Measurements from ENCODE around the gene THPO. TPM values are rescaled to one million over a fixed set of nuclear protein-coding genes. Genes with fewer than 3 reads are reported as not detected.

THPO gene
- total and polyA plus RNA-seq, 12 donors = 0.16 to 1.3 (median 0.56) TPM; not detected in 3

DNA sequence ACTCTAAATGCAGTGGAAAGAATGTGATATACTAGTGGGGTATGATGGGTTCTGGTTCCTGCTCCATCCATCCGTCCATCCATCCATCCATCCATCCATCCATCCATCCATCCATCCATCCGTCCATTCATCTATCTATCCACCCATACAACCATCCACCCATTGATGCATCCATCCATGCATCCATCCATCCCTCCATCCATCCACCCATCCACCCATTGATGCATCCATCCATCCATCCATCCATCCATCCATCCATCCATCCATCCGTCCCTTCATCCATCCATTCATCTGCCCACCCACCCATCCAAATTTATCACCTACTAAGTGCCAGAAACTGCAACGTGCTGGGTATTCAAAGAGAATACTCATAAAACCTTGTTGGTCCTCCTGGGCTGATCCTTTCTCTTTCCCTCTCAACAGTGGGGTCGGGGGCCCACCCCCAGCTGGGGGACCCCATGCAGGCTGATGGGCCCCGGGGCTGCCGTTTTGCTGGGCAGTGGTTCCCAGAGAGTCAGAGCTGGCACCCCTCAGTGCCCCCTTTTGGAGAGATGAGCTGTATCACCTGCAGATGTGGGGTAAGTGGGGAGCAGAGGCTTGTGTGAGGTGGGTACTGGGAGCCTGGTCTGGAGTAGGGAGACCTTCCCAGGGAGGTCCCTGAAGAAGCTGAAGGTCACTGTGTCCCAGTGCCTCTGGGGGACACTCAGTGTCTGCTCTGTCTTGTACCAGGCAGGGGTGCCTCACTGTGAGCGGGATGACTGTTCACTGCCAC is 10.3 kb upstream of the THPO start:
- H3K9me3 ChIP-seq = no peaks in the 10 kb centered on the region
- H3K4me1 ChIP-seq = no peaks in the 10 kb centered on the region
- H3K36me3 ChIP-seq = peaks cover 0 to 33% (median 0%) of the 10 kb centered on the region in 9 donors
- peaks cover 0 to 23% (median 11%) of the 10 kb centered on the region in 7 donors for H3K27me3 ChIP-seq
- H3K27ac ChIP-seq = no peak overlapping the region
- DNase-seq (no peak), ATAC-seq (no peak)
- intact Hi-C loops (cut with DNase I) = loop anchor here in 1 of 10 donors (10.0 kb wide), 1 partner anchor 386 kb away; no protein-coding TSS in a partner anchor
- 79 to 81% methylated on average over 8 of the region's 8 CpGs for WGBS, 2 donors
- H3K4me3 ChIP-seq = no peak overlapping the region
- TF ChIP-seq, protein P1, sequence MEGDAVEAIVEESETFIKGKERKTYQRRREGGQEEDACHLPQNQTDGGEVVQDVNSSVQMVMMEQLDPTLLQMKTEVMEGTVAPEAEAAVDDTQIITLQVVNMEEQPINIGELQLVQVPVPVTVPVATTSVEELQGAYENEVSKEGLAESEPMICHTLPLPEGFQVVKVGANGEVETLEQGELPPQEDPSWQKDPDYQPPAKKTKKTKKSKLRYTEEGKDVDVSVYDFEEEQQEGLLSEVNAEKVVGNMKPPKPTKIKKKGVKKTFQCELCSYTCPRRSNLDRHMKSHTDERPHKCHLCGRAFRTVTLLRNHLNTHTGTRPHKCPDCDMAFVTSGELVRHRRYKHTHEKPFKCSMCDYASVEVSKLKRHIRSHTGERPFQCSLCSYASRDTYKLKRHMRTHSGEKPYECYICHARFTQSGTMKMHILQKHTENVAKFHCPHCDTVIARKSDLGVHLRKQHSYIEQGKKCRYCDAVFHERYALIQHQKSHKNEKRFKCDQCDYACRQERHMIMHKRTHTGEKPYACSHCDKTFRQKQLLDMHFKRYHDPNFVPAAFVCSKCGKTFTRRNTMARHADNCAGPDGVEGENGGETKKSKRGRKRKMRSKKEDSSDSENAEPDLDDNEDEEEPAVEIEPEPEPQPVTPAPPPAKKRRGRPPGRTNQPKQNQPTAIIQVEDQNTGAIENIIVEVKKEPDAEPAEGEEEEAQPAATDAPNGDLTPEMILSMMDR (IDR thresholded peaks at IDR 0.05) = no peak

DNA sequence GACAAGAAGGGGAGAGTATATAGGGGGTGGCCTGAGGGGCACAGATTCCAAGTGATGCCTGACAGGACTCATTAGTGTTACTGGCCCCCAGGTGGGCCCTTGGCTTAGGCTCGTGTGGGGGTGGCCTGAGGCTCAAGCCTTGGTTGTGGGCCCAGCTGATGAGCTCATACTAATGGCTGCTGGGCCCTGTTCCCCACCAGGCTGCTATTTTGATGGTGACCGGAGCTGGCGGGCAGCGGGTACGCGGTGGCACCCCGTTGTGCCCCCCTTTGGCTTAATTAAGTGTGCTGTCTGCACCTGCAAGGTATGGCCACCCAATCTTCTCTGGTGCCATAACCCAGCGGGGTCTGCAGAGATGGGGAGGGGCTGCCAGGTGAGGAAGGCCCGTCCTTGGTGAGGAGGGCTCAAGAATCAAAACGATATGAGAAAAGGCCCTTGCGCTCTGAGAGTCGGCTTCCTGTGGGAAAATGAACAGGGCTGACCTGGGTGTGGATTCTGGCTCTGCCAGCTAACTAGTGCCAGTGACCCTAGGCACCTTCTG is 9.2 kb upstream of the THPO start:
- H3K4me3 ChIP-seq = no peak overlapping the region
- no peak overlapping the region for H3K27ac ChIP-seq
- WGBS, 2 donors = 92 to 93% methylated on average over 12 of the region's 12 CpGs
- intact Hi-C loops (cut with DNase I) = loop anchor here in 1 of 10 donors (10.0 kb wide), 1 partner anchor 388 kb away; no protein-coding TSS in a partner anchor
- no peak for ATAC-seq
- TF ChIP-seq, protein P1 (IDR thresholded peaks at IDR 0.05) = no peak
- no peak for DNase-seq
- no peaks in the 10 kb centered on the region for H3K9me3 ChIP-seq
- peaks cover 0 to 39% (median 0%) of the 10 kb centered on the region in 9 donors for H3K36me3 ChIP-seq
- H3K27me3 ChIP-seq = peaks cover 0 to 32% (median 15%) of the 10 kb centered on the region in 7 donors
- no peaks in the 10 kb centered on the region for H3K4me1 ChIP-seq

DNA sequence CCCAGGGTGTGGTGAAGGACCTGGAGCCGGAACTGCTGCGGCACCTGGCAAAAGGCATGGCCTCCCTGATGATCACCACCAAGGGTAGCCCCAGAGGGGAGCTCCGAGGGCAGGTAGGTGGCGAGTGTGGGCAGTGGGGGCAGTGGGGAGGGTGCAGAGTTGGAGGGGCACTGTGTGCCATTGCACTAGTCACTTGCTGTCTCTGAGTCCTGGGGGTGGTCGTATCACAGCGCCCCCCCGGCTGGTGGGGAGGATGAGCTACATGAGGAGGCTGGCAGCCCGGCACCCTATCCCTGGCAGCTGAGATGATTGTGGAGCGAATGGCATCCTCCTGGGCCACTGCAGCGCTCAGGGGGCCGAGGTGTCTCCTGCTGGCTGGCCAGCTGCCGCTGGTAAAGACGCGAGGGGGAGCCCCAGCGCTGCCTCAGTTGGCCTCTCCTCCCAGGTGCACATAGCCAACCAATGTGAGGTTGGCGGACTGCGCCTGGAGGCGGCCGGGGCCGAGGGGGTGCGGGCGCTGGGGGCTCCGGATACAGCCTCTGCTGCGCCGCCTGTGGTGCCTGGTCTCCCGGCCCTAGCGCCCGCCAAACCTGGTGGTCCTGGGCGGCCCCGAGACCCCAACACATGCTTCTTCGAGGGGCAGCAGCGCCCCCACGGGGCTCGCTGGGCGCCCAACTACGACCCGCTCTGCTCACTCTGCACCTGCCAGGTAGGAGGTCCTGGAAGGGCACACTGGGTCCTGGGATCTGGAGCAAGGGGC is 8.2 kb upstream of the THPO start:
- Histone ChIP-seq H3K36me3 (peaks cover 0 to 39% (median 0%) of the 10 kb centered on the region in 9 donors), H3K27ac (no peak overlapping the region)
- whole genome bisulfite sequencing, 2 donors = 55 to 60% methylated on average over 37 of the region's 37 CpGs

More for the DNA sequence above, 8.2 kb upstream of the THPO start:
- Histone ChIP-seq H3K27me3 (peaks cover 0 to 42% (median 25%) of the 10 kb centered on the region in 7 donors), H3K9me3 (no peaks in the 10 kb centered on the region), H3K4me1 (peaks cover 0 to 9% (median 7%) of the 10 kb centered on the region in 9 donors), H3K4me3 (no peak overlapping the region)
- ATAC-seq (no peak), DNase-seq (no peak)
- intact Hi-C loops (cut with DNase I) = loop anchor here in 1 of 10 donors (10.0 kb wide), 1 partner anchor 389 kb away; no protein-coding TSS in a partner anchor
- TF ChIP-seq, protein P1 (IDR thresholded peaks at IDR 0.05) = no peak

Measured in heart right ventricle (tissue), 16 donors.